Skin of body (tissue), 1 donor: ENCODE measurements around the gene HERPUD1. TPM values are rescaled to one million over a fixed set of nuclear protein-coding genes. Genes with fewer than 3 reads are reported as not detected.

Source experiments
- total RNA-seq: library from RNA; depleted of rRNA; stranded (reverse); fragments of >200 nt; gene quantifications from one replicate; pipeline ENCODE4 v1.2.3, GENCODE V29; 2014

Gene HERPUD1
- total RNA-seq, 1 donor from 2014 or later, result 103 TPM

Other genes starting within 250 kb of the HERPUD1 start
- gene MT1X, start 249.7 kb upstream of the HERPUD1 start, total RNA-seq, result 33.0 TPM
- 41.8 TPM for gene NUP93, start 202.0 kb upstream of the HERPUD1 start, total RNA-seq
- gene SLC12A3, start 66.9 kb upstream of the HERPUD1 start, total RNA-seq, result not detected
- 2.9 TPM for gene CETP, start 29.8 kb downstream of the HERPUD1 start, total RNA-seq
- gene NLRC5, start 57.4 kb downstream of the HERPUD1 start, total RNA-seq, result 11.9 TPM
- 20.6 TPM for gene CPNE2, start 160.4 kb downstream of the HERPUD1 start, total RNA-seq